Measurements from ENCODE around the gene LAMTOR3.
"Not testable (repeated sequence)": the region's sequence is repeated elsewhere in the genome, so short reads cannot be mapped to it uniquely, and the experiment has no call there.

Gene LAMTOR3

DNA sequence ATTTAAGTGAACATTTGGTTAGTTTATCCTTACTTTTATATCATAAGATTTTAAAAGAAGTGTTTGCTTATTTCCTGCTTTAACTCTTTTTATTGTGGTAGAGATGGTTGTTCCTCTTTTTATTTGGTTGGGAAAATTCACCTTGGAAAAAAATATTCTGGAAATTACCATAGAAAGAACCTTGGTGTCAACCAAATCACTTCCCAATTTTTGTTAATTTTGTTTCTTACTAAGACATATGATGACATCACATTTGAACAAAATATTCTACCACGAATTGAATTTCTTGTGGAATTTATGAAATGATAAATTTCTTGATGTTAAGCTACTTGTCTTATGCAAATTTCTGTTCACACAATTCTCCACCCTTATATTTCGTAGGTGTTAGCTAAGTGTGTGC lies 33.7 kb downstream of the LAMTOR3 start:
- DNase-seq, result no peak

DNA sequence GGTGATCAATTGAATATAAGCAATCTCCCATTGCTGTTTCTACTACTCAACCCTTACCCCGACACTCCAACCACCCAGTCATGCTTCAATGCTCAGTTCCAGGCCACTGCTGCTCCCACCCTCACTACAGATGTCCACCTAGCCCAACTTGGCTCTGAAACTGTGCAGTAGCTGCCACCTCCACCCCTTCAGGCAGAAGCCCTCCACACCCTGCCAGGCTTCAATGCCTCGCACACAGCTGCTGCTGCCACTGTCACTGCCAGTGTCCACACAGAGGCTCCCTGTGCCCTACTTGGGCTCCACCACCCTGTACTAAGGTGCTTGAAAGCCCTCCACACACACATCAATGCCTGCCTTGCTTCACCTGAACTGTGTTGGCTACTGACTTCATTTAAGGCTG lies 34.6 kb downstream of the LAMTOR3 start:
- no peak for DNase-seq

- DNase-seq, result no peak
These were observed 36.9 kb downstream of the LAMTOR3 start for GRCh38 chr4:99857307-99857706.

- no peak for DNase-seq
These were observed 38.1 kb downstream of the LAMTOR3 start for GRCh38 chr4:99856166-99856565.

- no peak for DNase-seq
These were observed 38.5 kb downstream of the LAMTOR3 start for GRCh38 chr4:99855678-99856077.

- DNase-seq, result no peak
These were observed 40.2 kb downstream of the LAMTOR3 start for GRCh38 chr4:99853999-99854398.

GRCh38 chr4:99853190-99853589 lies 41.0 kb downstream of the LAMTOR3 start:
- DNase-seq, result no peak

- no peak for DNase-seq
These were observed 42.0 kb downstream of the LAMTOR3 start for GRCh38 chr4:99852199-99852749.

GRCh38 chr4:99848591-99849001 lies 45.6 kb downstream of the LAMTOR3 start:
- no peak for DNase-seq

GRCh38 chr4:99847362-99847976 lies 46.8 kb downstream of the LAMTOR3 start:
- DNase-seq, result no peak

GRCh38 chr4:99846891-99847290 lies 47.3 kb downstream of the LAMTOR3 start:
- DNase-seq, result no peak

DNA sequence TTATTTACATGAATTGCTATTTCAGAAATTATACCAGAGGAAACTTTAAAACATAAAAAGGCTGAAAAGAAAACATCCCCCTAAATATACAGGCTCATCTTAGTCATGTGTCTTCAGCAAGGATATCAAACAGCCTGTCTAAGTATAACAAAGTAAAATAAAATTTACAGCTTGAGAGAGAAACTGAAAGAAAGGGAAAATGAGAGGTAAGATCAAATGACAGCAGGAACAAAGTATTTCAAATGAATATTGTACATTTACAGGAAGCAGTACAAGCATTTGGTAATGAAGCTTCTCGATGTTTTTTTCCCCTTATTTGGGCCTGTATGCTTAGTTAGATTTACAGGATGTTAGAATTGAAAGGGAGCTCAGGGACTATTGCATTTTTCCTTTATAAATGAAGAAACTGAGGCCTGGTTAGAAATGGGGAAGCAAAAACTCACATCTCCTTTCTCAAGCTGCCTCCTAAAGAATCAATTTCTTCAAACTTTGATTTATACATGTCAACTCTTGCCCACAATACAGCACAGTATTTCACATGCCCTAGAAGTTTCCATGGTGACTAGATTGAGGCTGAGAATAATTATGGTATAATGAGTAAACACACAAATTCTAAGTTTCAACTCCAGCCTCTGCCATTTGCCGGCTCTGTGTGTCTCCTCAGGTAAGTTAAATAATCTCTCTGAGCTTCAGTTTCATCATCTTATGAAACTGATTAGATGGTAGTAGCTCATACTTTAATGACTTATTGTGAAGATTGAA lies 48.3 kb downstream of the LAMTOR3 start:
- DNase-seq, result no peak

GRCh38 chr4:99845179-99845578 lies 49.0 kb downstream of the LAMTOR3 start:
- DNase-seq, result no peak

DNA sequence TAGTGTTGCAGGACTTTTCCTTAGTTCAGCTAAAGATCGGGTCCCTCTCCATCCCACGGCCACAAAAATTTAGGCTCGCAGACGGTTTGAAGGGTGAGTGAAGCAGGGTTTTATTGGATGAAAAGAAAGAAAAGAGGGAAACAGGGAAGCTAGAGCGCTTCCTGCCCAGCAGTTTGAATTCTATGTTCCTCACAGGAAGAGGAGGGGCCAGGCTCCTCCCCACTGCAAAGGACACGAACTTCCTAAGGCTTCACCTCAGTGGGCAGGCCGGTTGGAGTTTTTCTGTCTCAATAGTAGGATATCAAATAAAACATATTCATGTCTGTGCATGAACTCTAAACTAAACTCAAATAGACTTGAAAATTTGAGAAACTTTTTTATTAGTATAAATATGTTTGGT lies 50.2 kb downstream of the LAMTOR3 start:
- no peak for DNase-seq

GRCh38 chr4:99843413-99843812 lies 50.8 kb downstream of the LAMTOR3 start:
- DNase-seq, result no peak

DNA sequence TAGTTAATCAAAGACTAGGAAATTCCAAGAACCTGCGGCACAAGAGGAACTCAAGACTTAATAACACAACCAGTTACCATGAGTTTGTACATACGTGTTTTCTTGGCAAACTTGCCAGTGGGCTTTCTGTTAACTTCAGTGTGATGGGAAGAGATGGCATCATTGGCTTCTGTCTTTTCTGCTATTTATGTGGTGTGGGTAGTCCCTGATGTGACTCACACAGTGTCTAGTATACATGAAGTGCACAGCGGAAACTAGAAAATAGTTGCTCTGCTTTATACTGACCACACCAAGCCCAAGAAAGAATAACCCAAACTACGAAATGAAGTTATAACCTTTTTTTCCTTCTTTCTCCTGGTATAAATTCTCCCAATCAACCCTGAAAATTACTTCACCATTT lies 53.1 kb downstream of the LAMTOR3 start:
- DNase-seq, result no peak

DNA sequence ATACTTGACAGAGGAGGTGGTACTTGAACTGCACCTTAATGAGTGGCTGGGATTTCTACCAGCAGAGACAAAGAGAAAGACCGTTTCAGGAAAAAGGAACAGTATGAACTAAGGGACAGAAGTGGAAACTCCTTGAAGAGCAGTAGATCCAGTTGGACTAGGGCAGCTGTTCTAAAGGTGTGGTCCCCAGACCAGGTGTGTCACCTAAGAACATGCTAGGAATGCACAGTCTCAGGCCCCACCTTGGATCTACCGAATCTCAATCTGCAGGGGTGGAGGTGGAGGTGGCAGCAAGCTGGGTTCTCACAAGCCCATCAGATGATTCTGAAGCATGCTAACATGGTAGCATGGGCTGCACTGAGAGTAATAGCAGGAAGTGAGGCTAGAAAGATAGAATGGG lies 55.3 kb downstream of the LAMTOR3 start:
- no peak for DNase-seq

GRCh38 chr4:99835942-99836341 lies 58.3 kb downstream of the LAMTOR3 start:
- no peak for DNase-seq

DNA sequence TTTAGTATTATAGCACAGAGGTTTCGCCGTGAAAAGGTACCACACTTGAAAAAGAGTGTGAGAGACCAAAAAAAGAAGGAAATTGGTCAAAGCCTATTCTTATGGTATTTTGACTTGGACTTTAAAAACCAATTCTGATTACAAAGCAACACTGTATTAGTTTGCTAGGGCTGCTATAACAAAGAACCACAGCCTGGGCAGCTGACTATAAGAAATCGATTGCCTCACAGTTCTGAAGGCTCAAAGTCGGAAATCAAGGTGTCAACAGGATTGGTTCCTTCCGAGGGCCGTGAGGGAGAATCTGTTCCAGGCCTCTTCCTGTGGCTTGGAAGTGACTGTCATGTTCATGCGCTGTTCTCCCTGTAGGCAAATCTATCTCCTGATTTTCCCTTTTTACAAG lies 59.7 kb downstream of the LAMTOR3 start:
- no peak for DNase-seq

DNA sequence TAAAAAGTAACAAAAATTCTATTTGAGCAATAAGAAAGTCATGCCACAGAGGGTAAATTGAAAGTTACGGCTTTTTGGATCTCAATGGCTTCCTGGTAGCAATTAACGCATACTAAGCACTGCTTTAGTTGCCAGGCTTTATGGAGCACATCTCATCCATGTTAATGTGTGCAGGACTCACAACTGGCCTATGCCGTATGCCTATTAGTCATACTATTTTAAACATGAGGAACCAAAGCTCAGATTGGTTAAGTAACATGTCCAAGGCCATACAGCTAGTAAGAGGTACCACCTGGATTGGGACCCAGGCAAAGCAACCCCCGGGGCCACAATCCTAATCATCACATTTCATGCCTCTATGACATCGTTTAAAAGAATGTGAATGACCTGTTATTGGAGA lies 60.5 kb downstream of the LAMTOR3 start:
- no peak for DNase-seq

DNA sequence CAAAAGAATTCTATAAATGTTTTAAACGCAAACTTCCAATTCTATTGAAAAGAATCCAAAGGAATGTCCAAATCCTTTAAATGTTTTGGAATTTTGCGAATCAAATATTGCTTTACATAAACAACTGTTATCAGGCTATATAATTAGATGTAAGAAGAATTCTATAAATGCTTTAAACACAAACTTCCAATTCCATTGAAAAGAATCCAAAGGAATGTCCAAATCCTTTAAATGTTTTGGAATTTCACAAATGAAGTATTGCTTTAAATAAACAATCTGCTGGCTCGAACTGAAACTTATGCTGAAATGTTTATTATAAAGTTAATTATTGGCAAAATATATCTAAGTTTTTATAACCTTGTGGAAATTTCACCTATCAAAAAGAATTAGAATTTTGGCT lies 61.5 kb downstream of the LAMTOR3 start:
- DNase-seq, result no peak

GRCh38 chr4:99832321-99832720 lies 61.9 kb downstream of the LAMTOR3 start:
- DNase-seq, result no peak

GRCh38 chr4:99830051-99830450 lies 64.2 kb downstream of the LAMTOR3 start:
- not testable (repeated sequence) for DNase-seq

DNA sequence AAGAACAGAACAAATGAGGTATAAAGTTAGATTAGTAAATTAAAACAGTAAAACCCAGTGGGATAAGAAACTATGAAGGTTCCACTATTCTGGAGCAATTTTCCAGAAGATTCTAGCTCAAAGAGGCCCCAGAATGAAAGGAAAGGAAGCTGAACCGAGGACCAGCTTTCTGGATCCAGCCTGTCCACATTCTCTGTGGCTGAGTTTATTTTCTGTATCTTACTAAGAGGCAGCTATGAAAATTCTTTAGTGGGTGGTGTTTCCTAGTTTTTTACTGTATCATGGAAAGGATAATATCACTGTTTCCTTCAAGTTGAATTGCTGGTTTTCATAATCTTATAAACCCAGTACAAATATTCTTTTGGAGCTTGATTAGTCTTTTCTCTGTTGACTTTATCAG lies 65.8 kb downstream of the LAMTOR3 start:
- DNase-seq, result no peak
